Right atrium auricular region (tissue), 2 donors: ENCODE measurements around the gene WNT16. TPM values are rescaled to one million over a fixed set of nuclear protein-coding genes. Genes with fewer than 3 reads are reported as not detected.

Source experiments
- DNase-seq: peaks from one replicate; pipeline ENCODE4 v3.0.0-alpha.2; 2019; ENCODE audit warnings: low spot score
- H3K27ac ChIP-seq, 2 donors: fragments of 200-600 bp; sonication (generic); 1 replicate in 1 of 2; 2 replicates in 1 of 2; pipeline ENCODE4 v1.5.1; 2016 to 2019
- H3K27me3 ChIP-seq, 2 donors: fragments of 200-600 bp; sonication (generic); one replicate each; pipeline versions ENCODE4 v1.5.1 to v1.6.0; 2017 to 2019
- H3K36me3 ChIP-seq: fragments of 200-600 bp; sonication (generic); one replicate; pipeline ENCODE4 v1.5.1; 2016
- H3K4me1 ChIP-seq, 2 donors: fragments of 200-600 bp; sonication (generic); one replicate each; pipeline versions ENCODE4 v1.5.1 to v1.6.0; 2017 to 2019
- H3K4me3 ChIP-seq, 2 donors: fragments of 200-600 bp; sonication (generic); 1 replicate in 1 of 2; 2 replicates in 1 of 2; pipeline ENCODE4 v1.5.1; 2017 to 2019; ENCODE audit warnings: mild to moderate bottlenecking in 1 of 2, moderate library complexity in 1 of 2
- H3K9me3 ChIP-seq, 2 donors: fragments of 200-600 bp; sonication (generic); one replicate each; pipeline ENCODE4 v1.5.1; 2019
- total RNA-seq, 2 donors: library from RNA; depleted of rRNA; stranded (reverse); fragments of >200 nt; gene quantifications; one replicate each; pipeline ENCODE4 v1.1.0, GENCODE V29; 2016
- TF ChIP-seq, protein P1 (sequence below), 2 donors: fragments of 200-600 bp; sonication (generic); IDR thresholded peaks; one replicate each; pipeline ENCODE4 v1.5.1; 2019; ENCODE audit warnings: antibody characterized with exemption in 2 of 2

WNT16 gene
- total RNA-seq, 2 donors from 2014 or later = 0.12 TPM; not detected in 1

DNA sequence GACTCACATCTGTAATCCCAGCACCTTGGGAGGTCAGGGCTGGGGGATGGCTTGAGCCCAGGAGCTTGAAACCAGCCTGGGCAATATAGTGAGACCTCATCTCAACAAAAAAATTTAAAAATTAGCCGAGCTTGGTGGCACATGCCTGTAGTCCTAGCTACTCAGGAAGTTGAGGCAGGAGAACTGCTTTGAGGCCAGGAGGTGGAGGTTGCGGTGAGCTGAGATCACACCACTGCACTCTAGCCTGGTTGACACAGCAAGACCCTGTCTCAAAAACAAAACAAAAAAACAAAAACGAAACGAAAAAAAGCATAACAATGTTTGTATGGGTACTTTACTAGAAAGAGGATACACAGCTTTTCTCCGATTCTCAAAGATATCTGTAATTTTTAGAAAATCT lies 31.8 kb downstream of the WNT16 start:
- peaks cover 22% of the 10 kb centered on the region for H3K36me3 ChIP-seq
- TF ChIP-seq, protein P1, sequence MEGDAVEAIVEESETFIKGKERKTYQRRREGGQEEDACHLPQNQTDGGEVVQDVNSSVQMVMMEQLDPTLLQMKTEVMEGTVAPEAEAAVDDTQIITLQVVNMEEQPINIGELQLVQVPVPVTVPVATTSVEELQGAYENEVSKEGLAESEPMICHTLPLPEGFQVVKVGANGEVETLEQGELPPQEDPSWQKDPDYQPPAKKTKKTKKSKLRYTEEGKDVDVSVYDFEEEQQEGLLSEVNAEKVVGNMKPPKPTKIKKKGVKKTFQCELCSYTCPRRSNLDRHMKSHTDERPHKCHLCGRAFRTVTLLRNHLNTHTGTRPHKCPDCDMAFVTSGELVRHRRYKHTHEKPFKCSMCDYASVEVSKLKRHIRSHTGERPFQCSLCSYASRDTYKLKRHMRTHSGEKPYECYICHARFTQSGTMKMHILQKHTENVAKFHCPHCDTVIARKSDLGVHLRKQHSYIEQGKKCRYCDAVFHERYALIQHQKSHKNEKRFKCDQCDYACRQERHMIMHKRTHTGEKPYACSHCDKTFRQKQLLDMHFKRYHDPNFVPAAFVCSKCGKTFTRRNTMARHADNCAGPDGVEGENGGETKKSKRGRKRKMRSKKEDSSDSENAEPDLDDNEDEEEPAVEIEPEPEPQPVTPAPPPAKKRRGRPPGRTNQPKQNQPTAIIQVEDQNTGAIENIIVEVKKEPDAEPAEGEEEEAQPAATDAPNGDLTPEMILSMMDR (IDR thresholded peaks at IDR 0.05) = no peak
- H3K27me3 ChIP-seq = no peaks in the 10 kb centered on the region
- no peak for DNase-seq
- H3K9me3 ChIP-seq = no peaks in the 10 kb centered on the region
- H3K4me3 ChIP-seq = no peak overlapping the region
- no peaks in the 10 kb centered on the region for H3K4me1 ChIP-seq
- H3K27ac ChIP-seq = no peak overlapping the region

DNA sequence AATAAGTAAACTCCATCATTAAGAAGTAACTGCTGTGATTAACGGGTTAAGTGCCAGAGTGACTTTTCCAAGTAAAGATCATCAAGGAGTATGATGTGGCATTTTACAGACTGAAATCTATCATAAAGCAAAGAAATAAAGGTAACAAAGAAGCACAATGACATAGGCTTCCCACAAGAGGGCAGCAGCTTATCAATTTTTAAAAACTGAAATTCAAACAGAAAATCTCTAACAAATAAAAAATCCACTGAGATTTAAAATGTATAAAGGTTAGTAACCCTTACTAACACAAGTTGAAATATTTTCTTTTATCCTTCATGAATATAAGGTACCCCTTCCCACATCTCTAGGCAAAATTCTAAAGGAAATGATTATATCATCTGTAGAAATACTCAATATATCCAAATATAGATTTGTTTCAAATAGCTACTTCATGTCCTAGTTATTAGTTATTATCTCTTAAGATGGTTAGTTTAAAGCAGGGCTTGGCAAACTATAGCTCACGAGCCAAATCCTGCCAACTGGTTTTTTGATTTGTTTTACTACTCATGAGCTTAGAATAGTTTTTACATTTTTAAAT lies 38.1 kb downstream of the WNT16 start:
- H3K36me3 ChIP-seq = no peaks in the 10 kb centered on the region
- H3K27ac ChIP-seq = no peak overlapping the region
- no peaks in the 10 kb centered on the region for H3K27me3 ChIP-seq
- no peak overlapping the region for H3K4me3 ChIP-seq
- H3K4me1 ChIP-seq = peaks cover 0 to 16% of the 10 kb centered on the region in 2 donors
- no peak for DNase-seq
- TF ChIP-seq, protein P1 (IDR thresholded peaks at IDR 0.05) = peak; percentile 78 to 83
- H3K9me3 ChIP-seq = no peaks in the 10 kb centered on the region

DNA sequence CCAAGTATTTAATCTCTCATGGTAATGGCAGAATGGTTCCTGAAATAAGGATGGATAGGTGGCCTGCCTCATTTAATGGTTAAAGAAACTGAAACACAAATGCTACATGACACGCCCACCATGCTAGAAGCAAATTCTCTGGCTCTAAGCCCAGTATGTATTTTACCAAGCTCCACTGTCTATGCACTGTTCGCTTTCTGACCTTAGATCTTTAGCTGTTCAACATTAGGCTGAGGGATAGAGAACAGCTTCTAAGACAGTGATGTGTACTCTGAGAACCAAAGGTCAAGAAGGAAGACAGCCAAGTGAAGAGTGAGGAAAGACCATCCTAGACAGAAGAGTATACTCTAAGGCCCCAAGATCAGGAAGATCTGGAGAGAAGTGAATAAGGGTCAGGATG lies 40.7 kb downstream of the WNT16 start:
- no peaks in the 10 kb centered on the region for H3K27me3 ChIP-seq
- no peaks in the 10 kb centered on the region for H3K9me3 ChIP-seq
- H3K36me3 ChIP-seq = no peaks in the 10 kb centered on the region
- DNase-seq = no peak
- no peak overlapping the region for H3K27ac ChIP-seq
- H3K4me3 ChIP-seq = no peak overlapping the region
- TF ChIP-seq, protein P1 (IDR thresholded peaks at IDR 0.05) = no peak
- H3K4me1 ChIP-seq = peaks cover 0 to 29% of the 10 kb centered on the region in 2 donors

DNA sequence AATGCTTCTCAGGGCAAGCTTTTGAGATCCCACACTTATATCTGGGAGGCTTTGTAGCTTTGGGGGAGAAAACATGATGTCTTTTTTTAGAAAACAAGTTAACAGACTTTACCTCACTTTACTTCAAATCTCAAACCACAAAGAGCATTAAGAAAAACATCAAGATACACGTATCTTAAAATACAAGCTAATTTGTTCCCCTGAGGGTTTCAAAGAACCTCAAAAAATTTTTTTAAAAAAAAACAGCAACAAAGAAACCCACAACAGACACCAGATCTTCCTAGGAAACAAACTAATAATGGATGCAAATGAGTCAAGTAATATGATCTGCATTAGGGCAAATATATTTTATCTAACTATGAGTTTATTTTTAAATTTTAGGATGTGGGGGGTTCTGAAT lies 42.6 kb downstream of the WNT16 start:
- H3K27ac ChIP-seq = no peak overlapping the region
- no peaks in the 10 kb centered on the region for H3K27me3 ChIP-seq
- H3K36me3 ChIP-seq = peaks cover 6% of the 10 kb centered on the region
- H3K4me3 ChIP-seq = no peak overlapping the region
- TF ChIP-seq, protein P1 (IDR thresholded peaks at IDR 0.05) = no peak
- H3K4me1 ChIP-seq = peaks cover 0 to 29% of the 10 kb centered on the region in 2 donors
- no peak for DNase-seq
- no peaks in the 10 kb centered on the region for H3K9me3 ChIP-seq

DNA sequence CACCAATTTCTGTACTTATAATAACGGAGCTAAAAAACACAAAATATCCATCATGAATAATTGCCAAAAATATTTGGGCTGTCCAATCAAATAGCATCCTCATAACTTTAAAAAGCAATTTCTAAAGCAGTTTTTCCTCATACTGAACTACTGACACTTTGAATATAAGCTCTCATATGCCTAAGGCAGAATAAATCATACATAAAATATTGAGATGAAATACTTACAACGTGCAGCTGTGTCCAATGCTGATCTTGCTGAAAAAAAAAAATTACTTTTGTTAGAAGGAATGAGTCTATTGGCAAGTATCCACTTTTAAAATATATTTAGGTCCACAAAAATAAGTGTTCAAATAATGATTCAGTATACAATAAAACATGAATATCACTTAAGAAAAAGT lies 43.1 kb downstream of the WNT16 start:
- H3K27me3 ChIP-seq = no peaks in the 10 kb centered on the region
- no peak overlapping the region for H3K4me3 ChIP-seq
- H3K9me3 ChIP-seq = no peaks in the 10 kb centered on the region
- H3K36me3 ChIP-seq = peaks cover 11% of the 10 kb centered on the region
- H3K27ac ChIP-seq = no peak overlapping the region
- peaks cover 0 to 29% of the 10 kb centered on the region in 2 donors for H3K4me1 ChIP-seq
- TF ChIP-seq, protein P1 (IDR thresholded peaks at IDR 0.05) = no peak
- DNase-seq = no peak
